ENCODE results near the gene PARP4.

- TF ChIP-seq OSR1 (CRISPR knock-in tag; IDR thresholded peaks at IDR 0.05) (no peak), ZFP3 (CRISPR knock-in tag; IDR thresholded peaks at IDR 0.05) (no peak), SNAI2 (CRISPR knock-in tag; IDR thresholded peaks at IDR 0.05) (no peak), BACH2 (CRISPR knock-in tag; IDR thresholded peaks at IDR 0.05; ENCODE audit: borderline replicate concordance) (no peak), ARNTL (CRISPR knock-in tag; IDR thresholded peaks at IDR 0.05; ENCODE audit: borderline replicate concordance, low read depth) (no peak), GLIS3 (CRISPR knock-in tag; IDR thresholded peaks at IDR 0.05) (no peak), TCF4 (CRISPR knock-in tag; IDR thresholded peaks at IDR 0.05; ENCODE audit: borderline replicate concordance) (no peak), PATZ1 (CRISPR knock-in tag; IDR thresholded peaks at IDR 0.05; ENCODE audit: borderline replicate concordance) (no peak), ISL1 (CRISPR knock-in tag; IDR thresholded peaks at IDR 0.05) (no peak), ESRRG (CRISPR knock-in tag; IDR thresholded peaks at IDR 0.05) (no peak), PPARA (CRISPR knock-in tag; IDR thresholded peaks at IDR 0.05; ENCODE audit: borderline replicate concordance) (no peak), RARB (CRISPR knock-in tag; IDR thresholded peaks at IDR 0.05) (no peak)
Measured at GRCh38 chr13:24459726-24460125, 52.9 kb downstream of the PARP4 start.
